NOMO-1 treated with dmso at 0.1 percent for 144 hours (cell line): ENCODE data around the gene TIE1.

Source experiments
- DNase-seq: peaks from one replicate; lab custom pipeline; 2025; ENCODE audit not compliant: unreplicated experiment; lab: John Stamatoyannopoulos, UW

The TIE1 gene

GRCh38 chr1:43300378-43301094, at the start of gene TIE1:
TIE1 (plus strand) TSS chr1:43300982; CDS start chr1:43301072, 90 bp downstream.
- no peak for DNase-seq

DNA sequence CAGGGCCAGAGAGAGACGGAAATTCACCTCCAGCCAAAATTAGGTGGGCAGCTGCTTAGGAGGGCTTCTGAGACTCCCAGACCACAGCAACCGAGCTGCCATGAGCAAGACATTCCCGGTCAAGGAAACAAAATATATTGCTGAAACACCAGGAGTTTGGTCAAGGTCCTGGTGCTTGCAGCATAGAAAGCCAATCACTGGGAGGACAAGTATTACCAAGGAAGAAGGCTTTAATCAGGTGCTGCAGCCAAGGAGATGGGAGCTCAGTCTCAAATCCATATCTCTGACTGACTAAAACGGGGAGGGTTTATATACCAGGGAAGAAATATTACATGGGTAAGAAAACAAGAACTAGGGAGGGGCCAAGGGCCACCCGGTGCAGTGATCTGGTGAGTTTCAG, 49.8 kb upstream of the TIE1 start:
- no peak for DNase-seq

DNA sequence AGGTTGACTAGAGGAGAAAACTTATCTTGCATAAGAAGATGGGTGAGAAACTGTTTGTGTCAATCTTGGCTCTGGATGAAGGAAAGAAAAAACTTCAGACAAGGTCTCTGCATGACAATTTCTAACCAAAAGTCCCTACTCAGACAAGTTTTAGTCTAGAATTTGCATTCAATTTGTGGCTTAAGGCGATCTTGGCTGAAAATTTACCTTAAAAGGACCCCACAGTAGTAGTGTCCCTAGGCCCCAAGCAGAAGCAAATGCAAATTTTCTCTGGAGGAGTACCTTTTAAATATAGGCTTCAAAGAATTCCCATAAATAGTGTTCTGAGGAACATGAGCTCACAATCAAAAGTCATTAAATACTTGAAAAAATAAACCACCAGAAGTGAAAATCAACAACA, 48.6 kb upstream of the TIE1 start:
- DNase-seq, result no peak

GRCh38 chr1:43253173-43253572, 47.6 kb upstream of the TIE1 start:
- DNase-seq, result no peak

GRCh38 chr1:43253876-43254275, 46.9 kb upstream of the TIE1 start:
- no peak for DNase-seq

GRCh38 chr1:43255438-43256210, 45.2 kb upstream of the TIE1 start:
- no peak for DNase-seq

DNA sequence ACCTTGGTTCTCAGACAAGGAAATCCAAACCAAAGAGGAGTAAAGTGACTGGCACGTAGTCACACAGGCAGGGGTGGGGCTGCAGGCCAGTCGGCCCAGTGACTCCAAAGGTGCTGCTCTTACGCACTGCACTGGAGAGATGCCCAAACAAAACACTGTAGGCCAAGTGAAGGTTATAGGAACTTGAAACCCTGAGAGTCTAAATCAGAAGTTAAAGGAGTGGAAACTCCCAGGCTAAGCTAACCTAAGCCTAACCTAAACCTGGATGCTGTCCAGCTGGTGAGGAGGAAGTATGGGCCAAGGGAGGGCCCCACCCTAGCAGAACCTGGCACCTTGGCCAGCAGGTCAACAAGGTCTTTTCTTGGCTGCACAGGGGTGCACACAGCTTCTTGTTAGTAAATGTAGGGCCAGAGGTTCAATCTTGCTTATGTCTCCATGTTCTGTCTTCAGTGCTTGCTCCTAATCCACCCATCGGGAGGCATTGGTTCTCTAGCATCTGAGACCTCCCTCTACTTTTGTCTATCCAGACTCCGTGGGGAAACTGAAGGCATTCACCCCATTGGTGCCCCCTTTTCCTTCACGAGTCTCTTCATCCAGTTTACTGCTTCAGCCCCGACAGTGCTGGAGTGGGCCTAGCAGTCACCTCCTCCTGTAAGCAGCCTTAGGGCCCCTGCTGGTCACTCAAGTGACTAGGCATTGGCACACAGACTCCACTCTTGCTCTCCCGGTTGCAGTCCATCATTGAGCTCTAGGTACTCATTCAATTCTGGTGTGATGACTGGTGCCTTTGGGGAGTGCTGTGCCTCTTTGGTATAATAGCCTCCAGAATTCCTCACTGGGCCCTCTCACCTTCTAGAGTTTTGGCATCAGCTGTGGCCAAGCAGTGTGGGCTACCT, 43.9 kb upstream of the TIE1 start:
- DNase-seq, result no peak

DNA sequence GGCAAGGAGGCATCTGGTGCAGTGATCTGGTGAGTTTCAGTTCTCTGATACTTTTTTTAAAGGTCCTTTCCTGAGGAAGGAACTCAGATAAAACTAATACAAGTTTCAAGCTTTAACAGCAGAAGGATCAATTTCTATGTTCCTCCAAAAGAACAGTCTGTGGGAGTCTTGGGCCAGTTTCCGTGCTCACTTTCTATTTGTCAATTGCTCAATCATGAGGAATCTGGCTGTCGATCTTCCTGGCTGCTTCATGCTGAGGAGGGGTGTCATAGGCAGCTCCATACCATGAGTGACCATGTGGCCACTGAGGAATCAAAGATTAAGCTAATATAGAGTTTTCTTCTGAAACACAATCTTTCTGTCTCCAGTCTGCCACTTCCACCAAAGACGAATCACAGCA, 42.4 kb upstream of the TIE1 start:
- DNase-seq, result no peak

GRCh38 chr1:43265431-43265830, 35.4 kb upstream of the TIE1 start:
- DNase-seq, result no peak

GRCh38 chr1:43266881-43267280, 33.9 kb upstream of the TIE1 start:
- DNase-seq, result no peak

DNA sequence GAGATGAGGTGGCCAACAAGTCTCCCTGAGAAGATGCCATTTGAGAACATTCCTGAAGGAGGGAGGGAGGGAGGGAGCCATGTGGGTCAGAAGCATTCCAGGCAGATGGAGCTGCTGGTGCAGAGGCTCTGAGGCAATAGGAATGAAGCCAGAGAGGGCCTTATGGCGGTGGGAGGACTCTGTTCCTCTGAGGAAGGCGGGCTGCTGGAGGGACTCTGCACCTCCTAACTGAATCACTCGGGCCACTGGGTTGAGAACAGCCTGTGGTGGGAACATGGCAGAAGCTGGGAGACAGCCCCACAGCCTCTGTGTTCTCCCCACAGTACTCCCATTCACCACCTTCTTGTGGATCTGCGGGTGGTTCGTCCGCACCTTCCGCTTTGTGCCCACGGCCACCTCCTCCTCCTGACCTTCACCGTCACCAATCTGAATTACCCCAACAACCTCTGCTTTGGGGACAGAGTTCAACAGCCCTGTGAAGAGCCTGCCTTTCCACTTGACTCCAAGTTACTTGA, 33.4 kb upstream of the TIE1 start:
- no peak for DNase-seq

DNA sequence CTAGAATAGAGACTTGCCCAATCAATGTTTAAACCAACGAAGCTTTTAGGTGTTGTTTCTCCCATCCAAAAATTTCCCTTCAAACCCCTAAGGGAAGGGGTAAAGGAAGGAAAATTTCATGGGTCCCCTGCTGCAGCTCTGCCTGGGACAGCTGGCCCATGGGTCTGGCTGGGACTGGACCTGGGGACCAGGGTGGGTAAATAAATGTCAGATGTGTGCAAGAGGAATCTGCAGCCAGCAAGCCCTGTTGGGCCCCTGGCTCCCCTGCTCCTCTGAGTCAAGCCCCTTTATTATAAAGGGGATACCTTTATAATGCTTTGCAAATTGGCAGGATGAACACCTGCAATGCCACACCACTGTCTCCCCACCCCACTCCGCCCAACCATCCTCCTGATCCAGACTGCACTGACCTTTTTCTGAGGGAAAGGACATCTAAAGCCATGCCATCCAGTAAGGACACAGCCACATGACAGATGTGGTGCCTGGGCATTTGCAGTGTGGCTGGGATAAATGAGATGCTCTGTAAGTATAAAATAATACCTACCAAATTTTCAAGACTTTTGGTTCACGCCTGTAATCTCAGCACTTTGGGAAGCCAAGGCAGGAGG, 32.9 kb upstream of the TIE1 start:
- DNase-seq, result no peak

GRCh38 chr1:43269627-43270375, 31.0 kb upstream of the TIE1 start, which contains the start of gene TMEM125:
TMEM125 (plus strand) TSS chr1:43269983; CDS start chr1:43272723, 2,740 bp downstream.
- no peak for DNase-seq

- no peak for DNase-seq
These were observed 30.2 kb upstream of the TIE1 start for GRCh38 chr1:43270421-43271095.

DNA sequence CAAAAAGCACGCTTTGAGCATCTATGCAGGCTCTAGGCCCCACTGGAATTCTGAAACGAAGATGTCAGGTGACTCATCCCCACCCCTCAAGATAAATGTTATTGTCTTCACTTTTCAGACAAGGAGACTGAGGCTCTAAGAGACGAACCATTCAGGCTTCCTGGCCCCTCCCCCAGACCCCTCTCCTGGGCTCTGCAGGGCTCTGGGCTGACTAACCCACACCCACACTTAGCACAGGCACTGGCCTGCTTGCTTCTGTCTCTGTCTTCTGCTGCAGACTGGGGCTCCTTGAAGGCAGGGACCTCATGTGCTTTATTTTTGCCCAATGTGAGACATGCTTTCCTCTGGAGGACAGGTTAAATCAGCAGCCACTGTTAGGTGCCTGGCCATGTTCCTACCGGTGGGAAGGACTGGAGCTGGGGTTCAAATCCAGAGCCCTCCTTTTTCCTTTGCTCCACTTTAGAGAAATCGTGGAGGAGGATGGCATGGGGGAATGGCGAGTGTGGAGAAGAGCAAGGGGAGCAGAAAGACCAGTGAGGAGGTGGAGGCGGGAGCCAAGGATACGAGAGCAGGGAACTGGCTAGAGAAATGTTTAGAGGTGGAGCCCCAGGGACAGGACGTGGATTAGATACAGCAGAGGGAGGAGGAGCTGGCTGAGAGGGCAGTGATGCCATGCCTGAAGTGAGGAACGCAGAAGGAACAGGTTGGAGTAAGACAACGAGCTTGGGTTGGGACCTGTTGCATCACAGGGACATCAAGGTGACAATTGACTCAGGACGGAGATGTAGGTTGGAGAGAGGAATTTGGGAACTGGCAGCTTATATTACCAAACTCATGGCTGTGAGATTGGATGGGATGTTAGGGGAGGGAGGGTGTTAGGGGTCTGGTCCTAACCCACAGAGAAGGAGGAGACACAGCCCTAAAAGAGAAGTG, 29.3 kb upstream of the TIE1 start:
- no peak for DNase-seq

DNA sequence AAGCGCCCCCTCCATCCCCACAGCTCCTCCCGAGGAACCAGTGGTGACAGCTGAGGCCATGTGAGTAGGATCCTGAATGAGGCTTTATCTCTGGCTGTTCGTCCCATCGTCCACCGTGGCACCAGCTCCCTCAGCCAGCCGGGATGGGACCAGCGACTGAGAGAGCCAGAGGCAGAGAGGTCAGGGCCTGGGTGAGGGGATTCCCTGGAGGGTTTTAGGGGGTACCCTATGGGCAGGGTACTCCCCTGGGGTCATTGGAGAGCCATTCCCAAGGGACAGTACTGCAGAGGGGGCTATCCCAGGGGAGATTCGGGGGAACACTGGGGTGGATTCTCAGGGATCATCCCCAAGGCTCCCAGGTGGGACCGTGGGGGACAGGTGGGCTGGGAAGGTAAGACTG, 28.6 kb upstream of the TIE1 start:
- no peak for DNase-seq

DNA sequence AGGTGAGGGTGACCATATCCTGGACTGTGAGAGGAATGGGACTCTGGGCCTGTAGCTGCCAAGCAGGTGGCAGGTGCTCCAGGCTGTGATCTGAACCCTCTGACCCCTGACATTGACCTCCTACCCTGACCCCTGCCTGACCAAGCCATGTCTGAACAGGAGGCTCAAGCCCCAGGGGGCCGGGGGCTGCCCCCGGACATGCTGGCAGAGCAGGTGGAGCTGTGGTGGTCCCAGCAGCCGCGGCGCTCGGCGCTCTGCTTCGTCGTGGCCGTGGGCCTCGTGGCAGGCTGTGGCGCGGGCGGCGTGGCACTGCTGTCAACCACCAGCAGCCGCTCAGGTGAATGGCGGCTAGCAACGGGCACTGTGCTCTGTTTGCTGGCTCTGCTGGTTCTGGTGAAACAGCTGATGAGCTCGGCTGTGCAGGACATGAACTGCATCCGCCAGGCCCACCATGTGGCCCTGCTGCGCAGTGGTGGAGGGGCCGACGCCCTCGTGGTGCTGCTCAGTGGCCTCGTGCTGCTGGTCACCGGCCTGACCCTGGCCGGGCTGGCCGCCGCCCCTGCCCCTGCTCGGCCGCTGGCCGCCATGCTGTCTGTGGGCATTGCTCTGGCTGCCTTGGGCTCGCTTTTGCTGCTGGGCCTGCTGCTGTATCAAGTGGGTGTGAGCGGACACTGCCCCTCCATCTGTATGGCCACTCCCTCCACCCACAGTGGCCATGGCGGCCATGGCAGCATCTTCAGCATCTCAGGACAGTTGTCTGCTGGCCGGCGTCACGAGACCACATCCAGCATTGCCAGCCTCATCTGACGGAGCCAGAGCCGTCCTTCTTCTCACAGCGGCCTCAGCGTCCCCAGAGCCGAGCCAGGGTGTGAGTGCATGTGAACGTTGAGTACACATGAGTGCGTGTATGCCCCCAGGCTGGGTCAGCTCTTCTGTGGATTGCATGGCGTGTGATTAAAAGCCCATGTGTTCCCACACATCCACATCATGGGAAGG, 27.9 kb upstream of the TIE1 start:
- DNase-seq, result no peak
